ENCODE results near the gene RPL14. TPM values are rescaled to one million over a fixed set of nuclear protein-coding genes. Genes with fewer than 3 reads are reported as not detected.

RPL14 gene
- total RNA-seq, 1 experiment from 2014 or later, result 244 TPM

GRCh38 chr3:40511031-40511718 lies 54.0 kb downstream of the RPL14 start:
- DNase-seq (ENCODE audit: low spot score), result no peak
- in situ Hi-C loops (cut with HindIII; ENCODE audit: low sequenced_read_pairs), result no loop called here

DNA sequence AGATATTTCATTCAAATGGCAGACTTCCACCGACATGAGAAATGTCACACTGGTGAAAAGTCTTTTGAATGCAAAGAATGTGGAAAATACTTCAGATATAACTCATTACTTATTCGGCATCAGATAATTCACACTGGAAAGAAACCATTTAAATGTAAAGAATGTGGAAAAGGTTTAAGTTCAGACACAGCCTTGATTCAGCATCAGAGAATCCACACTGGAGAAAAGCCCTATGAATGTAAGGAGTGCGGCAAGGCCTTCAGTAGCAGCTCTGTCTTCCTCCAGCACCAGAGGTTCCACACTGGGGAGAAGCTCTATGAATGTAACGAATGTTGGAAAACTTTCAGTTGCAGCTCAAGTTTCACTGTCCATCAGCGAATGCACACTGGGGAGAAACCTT lies 59.1 kb downstream of the RPL14 start:
- no peak for DNase-seq (ENCODE audit: low spot score)
- in situ Hi-C loops (cut with HindIII; ENCODE audit: low sequenced_read_pairs), result no loop called here

- DNase-seq (ENCODE audit: low spot score), result no peak
- in situ Hi-C loops (cut with HindIII; ENCODE audit: low sequenced_read_pairs), result no loop called here
These were observed 60.9 kb downstream of the RPL14 start for GRCh38 chr3:40518067-40518466.

Other genes with a start within 250 kb of the RPL14 start
- 24.4 and 34.2 TPM in 2 replicates for gene EIF1B, start 147.6 kb upstream of the RPL14 start, total RNA-seq (2014; rRNA removed; shearing (Covaris generic))
- not detected in 2 replicates for gene ENTPD3, start 70.2 kb upstream of the RPL14 start, total RNA-seq (2014; rRNA removed; shearing (Covaris generic))
- gene ZNF619, start 19.8 kb downstream of the RPL14 start, total RNA-seq (2014; rRNA removed; shearing (Covaris generic)), result 5.4 and 7.8 TPM in 2 replicates
- gene ZNF620, start 48.7 kb downstream of the RPL14 start, total RNA-seq (2014; rRNA removed; shearing (Covaris generic)), result 5.4 and 10.0 TPM in 2 replicates
- gene ZNF621, start 67.6 kb downstream of the RPL14 start, total RNA-seq (2014; rRNA removed; shearing (Covaris generic)), result 17.8 and 17.9 TPM in 2 replicates

Measured in G401 (cell line).